Measurements from ENCODE around the gene FMN2.

Gene FMN2

DNA sequence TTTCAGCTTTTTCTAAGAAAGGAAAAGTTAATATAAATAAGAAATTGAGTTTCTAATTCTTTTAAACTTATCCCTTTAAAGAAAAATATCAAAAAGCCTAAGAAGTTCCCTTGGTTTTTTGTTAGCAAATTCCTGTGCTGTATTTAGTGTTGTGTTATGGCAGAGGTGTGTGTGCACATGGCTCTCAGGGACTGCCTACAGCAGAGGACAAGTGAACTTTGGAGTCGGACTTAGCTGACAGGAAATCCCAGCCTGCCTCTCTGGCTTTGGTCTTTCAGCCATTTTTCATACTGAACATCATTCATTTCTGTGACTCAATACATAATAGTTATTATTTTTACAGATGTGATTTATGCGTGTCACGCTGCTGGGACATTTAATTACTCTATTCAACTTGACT lies 149.6 kb downstream of the FMN2 start:
- TF ChIP-seq, protein P1, sequence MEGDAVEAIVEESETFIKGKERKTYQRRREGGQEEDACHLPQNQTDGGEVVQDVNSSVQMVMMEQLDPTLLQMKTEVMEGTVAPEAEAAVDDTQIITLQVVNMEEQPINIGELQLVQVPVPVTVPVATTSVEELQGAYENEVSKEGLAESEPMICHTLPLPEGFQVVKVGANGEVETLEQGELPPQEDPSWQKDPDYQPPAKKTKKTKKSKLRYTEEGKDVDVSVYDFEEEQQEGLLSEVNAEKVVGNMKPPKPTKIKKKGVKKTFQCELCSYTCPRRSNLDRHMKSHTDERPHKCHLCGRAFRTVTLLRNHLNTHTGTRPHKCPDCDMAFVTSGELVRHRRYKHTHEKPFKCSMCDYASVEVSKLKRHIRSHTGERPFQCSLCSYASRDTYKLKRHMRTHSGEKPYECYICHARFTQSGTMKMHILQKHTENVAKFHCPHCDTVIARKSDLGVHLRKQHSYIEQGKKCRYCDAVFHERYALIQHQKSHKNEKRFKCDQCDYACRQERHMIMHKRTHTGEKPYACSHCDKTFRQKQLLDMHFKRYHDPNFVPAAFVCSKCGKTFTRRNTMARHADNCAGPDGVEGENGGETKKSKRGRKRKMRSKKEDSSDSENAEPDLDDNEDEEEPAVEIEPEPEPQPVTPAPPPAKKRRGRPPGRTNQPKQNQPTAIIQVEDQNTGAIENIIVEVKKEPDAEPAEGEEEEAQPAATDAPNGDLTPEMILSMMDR (IDR thresholded peaks at IDR 0.05; ENCODE audit: low read depth, low read length), result no peak
- no peak overlapping the region for H3K4me2 ChIP-seq (ENCODE audit: low read length)
- H3K4me1 ChIP-seq (ENCODE audit: low read length), result no peaks in the 10 kb centered on the region
- H3K27me3 ChIP-seq (ENCODE audit: low read depth, low read length), result no peaks in the 10 kb centered on the region
- no peak overlapping the region for H2AFZ ChIP-seq (ENCODE audit: low read depth, low read length)
- H3K27ac ChIP-seq (ENCODE audit: low read length), result no peak overlapping the region
- no peak overlapping the region for H3K9ac ChIP-seq (ENCODE audit: low read length)
- no peaks in the 10 kb centered on the region for H3K9me3 ChIP-seq (ENCODE audit: insufficient read depth, low read length)
- H3K36me3 ChIP-seq (replicated peaks; ENCODE audit: low read depth, low read length), result no peaks in the 10 kb centered on the region
- H3K79me2 ChIP-seq (ENCODE audit: low read length), result no peaks in the 10 kb centered on the region
- no peak overlapping the region for H3K4me3 ChIP-seq (ENCODE audit: low read length)
- no peaks in the 10 kb centered on the region for H4K20me1 ChIP-seq (ENCODE audit: insufficient read depth, low read length)

DNA sequence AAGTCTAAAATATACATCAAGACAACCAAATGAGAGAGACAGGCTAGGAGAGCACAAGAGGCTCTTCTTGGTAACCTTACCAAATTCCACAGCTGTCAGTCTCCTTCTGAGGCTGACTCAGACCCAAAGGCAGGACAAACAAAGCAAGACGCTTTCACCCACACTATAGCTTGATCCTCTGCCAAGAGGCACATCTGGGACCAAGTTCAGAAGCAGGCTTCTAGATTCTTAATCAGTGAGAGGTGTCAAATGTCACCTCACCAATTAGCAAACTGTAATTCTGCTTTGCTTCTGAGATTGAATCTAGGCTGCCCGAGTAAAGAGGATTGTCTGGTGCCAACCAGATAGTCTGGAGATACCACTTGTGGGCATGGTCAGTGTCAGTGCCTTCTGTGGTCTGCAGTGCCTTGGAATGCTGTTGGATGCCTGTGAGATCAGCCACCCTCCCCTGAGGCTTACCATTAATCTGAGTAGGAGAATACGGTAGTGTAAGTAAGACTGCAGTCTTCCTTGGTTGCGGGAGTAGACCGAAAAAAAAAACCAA lies 151.0 kb downstream of the FMN2 start:
- H3K27ac ChIP-seq (ENCODE audit: low read length), result no peak overlapping the region
- H3K79me2 ChIP-seq (ENCODE audit: low read length), result no peaks in the 10 kb centered on the region
- no peak overlapping the region for H2AFZ ChIP-seq (ENCODE audit: low read depth, low read length)
- H3K4me2 ChIP-seq (ENCODE audit: low read length), result no peak overlapping the region
- no peaks in the 10 kb centered on the region for H3K9me3 ChIP-seq (ENCODE audit: insufficient read depth, low read length)
- no peak overlapping the region for H3K4me3 ChIP-seq (ENCODE audit: low read length)
- H3K36me3 ChIP-seq (replicated peaks; ENCODE audit: low read depth, low read length), result no peaks in the 10 kb centered on the region
- H3K9ac ChIP-seq (ENCODE audit: low read length), result no peak overlapping the region
- no peaks in the 10 kb centered on the region for H3K4me1 ChIP-seq (ENCODE audit: low read length)
- no peaks in the 10 kb centered on the region for H3K27me3 ChIP-seq (ENCODE audit: low read depth, low read length)
- H4K20me1 ChIP-seq (ENCODE audit: insufficient read depth, low read length), result no peaks in the 10 kb centered on the region
- no peak for TF ChIP-seq EZH2phosphoT487 (IDR thresholded peaks at IDR 0.05; ENCODE audit: low read depth)
- TF ChIP-seq, protein P1 (IDR thresholded peaks at IDR 0.05; ENCODE audit: low read depth, low read length), result no peak

DNA sequence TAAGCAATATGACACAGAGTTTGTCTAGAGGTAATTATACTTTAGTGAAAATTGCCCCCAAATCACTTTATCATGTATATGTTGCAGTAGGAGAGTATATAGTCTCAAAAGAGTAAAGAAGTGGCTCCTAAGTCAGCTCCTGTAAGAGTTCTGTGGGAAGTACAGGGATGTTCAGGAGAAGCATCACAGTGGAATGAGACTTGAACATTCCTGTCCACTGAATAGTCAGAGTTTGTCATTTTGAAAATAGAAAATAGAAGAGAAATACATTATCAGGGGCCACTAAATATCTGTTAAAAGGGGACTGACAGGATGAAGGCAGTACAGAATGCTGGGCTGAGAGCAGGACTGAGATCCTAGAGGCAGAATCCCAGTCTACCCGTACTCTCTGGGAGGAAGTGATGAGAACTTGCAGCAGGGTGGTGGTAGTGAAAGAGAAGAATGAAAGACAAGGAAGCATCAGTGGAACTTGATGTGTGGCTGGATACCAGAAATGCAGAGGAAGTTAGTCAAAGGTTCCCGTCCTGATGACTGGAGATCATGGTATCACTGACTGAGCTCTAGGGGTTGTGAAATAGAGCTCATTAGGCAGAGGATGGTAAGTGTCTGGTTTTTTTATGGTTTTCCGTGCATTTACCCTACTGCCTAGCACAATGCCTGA lies 153.4 kb downstream of the FMN2 start:
- no peak overlapping the region for H3K4me2 ChIP-seq (ENCODE audit: low read length)
- no peak overlapping the region for H3K4me3 ChIP-seq (ENCODE audit: low read length)

DNA sequence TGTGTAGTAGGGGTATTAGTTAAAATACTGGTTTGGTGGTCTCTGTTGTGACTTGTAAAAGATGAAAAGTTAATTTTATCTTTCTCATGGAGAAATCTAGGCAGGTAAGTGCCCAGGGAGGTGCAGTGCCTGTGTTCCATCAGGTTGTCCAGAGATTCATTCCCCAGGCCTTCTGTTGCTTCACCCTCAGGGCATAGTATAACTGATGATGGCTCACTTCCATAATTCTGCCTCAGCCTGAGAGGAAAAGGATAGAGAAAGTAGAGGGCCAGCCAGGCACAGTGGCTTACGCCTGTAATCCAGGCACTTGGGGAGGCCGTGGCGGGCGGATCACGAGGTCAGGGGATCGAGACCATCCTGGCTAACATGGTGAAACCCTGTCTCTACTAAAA lies 153.9 kb downstream of the FMN2 start:
- Histone ChIP-seq H3K27ac (ENCODE audit: low read length) (no peak overlapping the region), H3K4me3 (ENCODE audit: low read length) (no peak overlapping the region), H3K9me3 (ENCODE audit: insufficient read depth, low read length) (no peaks in the 10 kb centered on the region), H4K20me1 (ENCODE audit: insufficient read depth, low read length) (no peaks in the 10 kb centered on the region), H3K4me2 (ENCODE audit: low read length) (no peak overlapping the region), H3K9ac (ENCODE audit: low read length) (no peak overlapping the region), H2AFZ (ENCODE audit: low read depth, low read length) (no peak overlapping the region), H3K79me2 (ENCODE audit: low read length) (no peaks in the 10 kb centered on the region), H3K4me1 (ENCODE audit: low read length) (no peaks in the 10 kb centered on the region), H3K27me3 (ENCODE audit: low read depth, low read length) (no peaks in the 10 kb centered on the region), H3K36me3 (replicated peaks; ENCODE audit: low read depth, low read length) (no peaks in the 10 kb centered on the region)
- TF ChIP-seq EZH2phosphoT487 (IDR thresholded peaks at IDR 0.05; ENCODE audit: low read depth), result no peak
- TF ChIP-seq, protein P1 (IDR thresholded peaks at IDR 0.05; ENCODE audit: low read depth, low read length), result no peak

More for the DNA sequence above, 153.4 kb downstream of the FMN2 start:
- no peaks in the 10 kb centered on the region for H3K9me3 ChIP-seq (ENCODE audit: insufficient read depth, low read length)
- H3K27ac ChIP-seq (ENCODE audit: low read length), result no peak overlapping the region
- H3K4me1 ChIP-seq (ENCODE audit: low read length), result no peaks in the 10 kb centered on the region
- H4K20me1 ChIP-seq (ENCODE audit: insufficient read depth, low read length), result no peaks in the 10 kb centered on the region
- H3K9ac ChIP-seq (ENCODE audit: low read length), result no peak overlapping the region
- H2AFZ ChIP-seq (ENCODE audit: low read depth, low read length), result no peak overlapping the region
- TF ChIP-seq EZH2phosphoT487 (IDR thresholded peaks at IDR 0.05; ENCODE audit: low read depth), result no peak
- TF ChIP-seq, protein P1 (IDR thresholded peaks at IDR 0.05; ENCODE audit: low read depth, low read length), result no peak
- no peaks in the 10 kb centered on the region for H3K79me2 ChIP-seq (ENCODE audit: low read length)
- no peaks in the 10 kb centered on the region for H3K27me3 ChIP-seq (ENCODE audit: low read depth, low read length)
- H3K36me3 ChIP-seq (replicated peaks; ENCODE audit: low read depth, low read length), result no peaks in the 10 kb centered on the region
